Ramos (cell line): ENCODE data around the gene CAND1.
"Not testable (repeated sequence)": the region's sequence is repeated elsewhere in the genome, so short reads cannot be mapped to it uniquely, and the experiment has no call there.

Experiments
- in situ Hi-C: fragments of 300-500 bp; cut with MboI; formaldehyde crosslinking; loops from one replicate; pipeline ENCODE4 v1.14.3; 2022; ENCODE audit warnings: low sequenced_read_pairs; ENCODE audit not compliant: unreplicated experiment

CAND1 gene

GRCh38 chr12:67333649-67334048 lies 64.5 kb downstream of the CAND1 start:
- in situ Hi-C loops, result no loop called here

- in situ Hi-C loops, result no loop called here
Measured at GRCh38 chr12:67338426-67338825, 69.3 kb downstream of the CAND1 start.

GRCh38 chr12:67339530-67339929 lies 70.4 kb downstream of the CAND1 start:
- in situ Hi-C loops, result no loop called here

- in situ Hi-C loops, result not testable (repeated sequence)
Measured at GRCh38 chr12:67341086-67341485, 71.9 kb downstream of the CAND1 start.

- in situ Hi-C loops, result no loop called here
Measured at GRCh38 chr12:67344979-67345710, 76.0 kb downstream of the CAND1 start.

- in situ Hi-C loops, result no loop called here
Measured at GRCh38 chr12:67348683-67349082, 79.5 kb downstream of the CAND1 start.

GRCh38 chr12:67352682-67353081 lies 83.5 kb downstream of the CAND1 start:
- in situ Hi-C loops, result loop anchor here (10.0 kb wide), 1 partner anchor 592 kb away; no protein-coding TSS in a partner anchor

- in situ Hi-C loops, result loop anchor here (10.0 kb wide), 1 partner anchor 590 kb away; no protein-coding TSS in a partner anchor
Measured at GRCh38 chr12:67354322-67354721, 85.2 kb downstream of the CAND1 start.

- in situ Hi-C loops, result loop anchor here (10.0 kb wide), 1 partner anchor 590 kb away; no protein-coding TSS in a partner anchor
Measured at GRCh38 chr12:67354966-67355365, 85.8 kb downstream of the CAND1 start.

GRCh38 chr12:67355428-67356379 lies 86.5 kb downstream of the CAND1 start:
- in situ Hi-C loops, result loop anchor here (10.0 kb wide), 1 partner anchor 589 kb away; no protein-coding TSS in a partner anchor

GRCh38 chr12:67356380-67356774 lies 87.2 kb downstream of the CAND1 start:
- in situ Hi-C loops, result loop anchor here (10.0 kb wide), 1 partner anchor 588 kb away; no protein-coding TSS in a partner anchor

- in situ Hi-C loops, result loop anchor here (10.0 kb wide), 1 partner anchor 587 kb away; no protein-coding TSS in a partner anchor
Measured at GRCh38 chr12:67357376-67358125, 88.4 kb downstream of the CAND1 start.

GRCh38 chr12:67358781-67359338 lies 89.7 kb downstream of the CAND1 start:
- in situ Hi-C loops, result loop anchor here (10.0 kb wide), 1 partner anchor 586 kb away; no protein-coding TSS in a partner anchor

- in situ Hi-C loops, result no loop called here
Measured at GRCh38 chr12:67362526-67362925, 93.4 kb downstream of the CAND1 start.

- in situ Hi-C loops, result no loop called here
Measured at GRCh38 chr12:67364228-67364627, 95.1 kb downstream of the CAND1 start.

GRCh38 chr12:67365131-67365530 lies 96.0 kb downstream of the CAND1 start:
- in situ Hi-C loops, result no loop called here

GRCh38 chr12:67367843-67368242 lies 98.7 kb downstream of the CAND1 start:
- in situ Hi-C loops, result no loop called here
